HG02885 (cell line): ENCODE measurements around the gene PRKCE.

ENCODE experiments used
- ATAC-seq: cut with Tn5 transposase; IDR thresholded peaks from one replicate; pipeline ENCODE4 v1.9.1; 2021; ENCODE audit warnings: mild to moderate bottlenecking; ENCODE audit not compliant: unreplicated experiment, poor library complexity

Gene PRKCE

DNA sequence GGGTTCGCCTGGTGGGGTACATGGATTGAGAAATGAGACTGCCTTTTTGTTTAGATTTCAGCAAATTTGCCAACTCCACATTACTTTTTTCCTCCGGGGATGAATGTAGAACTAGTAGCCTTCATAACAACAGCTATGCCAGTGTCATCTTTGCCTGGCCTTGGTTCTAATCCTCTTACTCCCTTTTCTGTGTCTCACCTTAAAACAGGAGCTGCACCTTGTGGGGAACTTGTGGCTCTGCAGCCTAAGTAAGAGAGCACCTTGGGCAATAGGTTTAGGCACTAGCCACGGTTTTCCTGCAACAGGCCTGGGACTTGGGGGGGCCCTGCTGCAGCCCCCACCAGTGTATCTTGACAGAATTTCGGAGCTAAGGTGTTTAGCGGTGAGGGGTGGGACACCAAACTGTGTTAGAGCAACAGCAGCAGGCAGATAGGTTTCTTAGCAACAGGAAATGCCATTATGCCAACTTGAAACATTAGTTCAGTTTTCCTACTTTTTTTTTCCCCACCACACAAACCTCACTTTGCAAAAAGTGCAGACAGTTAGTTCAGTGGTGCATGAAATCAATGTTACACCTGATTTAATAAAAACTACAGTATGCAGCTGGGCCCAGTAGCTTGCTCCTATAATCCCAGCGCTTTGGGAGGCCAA, 173.7 kb downstream of the PRKCE start:
- ATAC-seq: no peak

DNA sequence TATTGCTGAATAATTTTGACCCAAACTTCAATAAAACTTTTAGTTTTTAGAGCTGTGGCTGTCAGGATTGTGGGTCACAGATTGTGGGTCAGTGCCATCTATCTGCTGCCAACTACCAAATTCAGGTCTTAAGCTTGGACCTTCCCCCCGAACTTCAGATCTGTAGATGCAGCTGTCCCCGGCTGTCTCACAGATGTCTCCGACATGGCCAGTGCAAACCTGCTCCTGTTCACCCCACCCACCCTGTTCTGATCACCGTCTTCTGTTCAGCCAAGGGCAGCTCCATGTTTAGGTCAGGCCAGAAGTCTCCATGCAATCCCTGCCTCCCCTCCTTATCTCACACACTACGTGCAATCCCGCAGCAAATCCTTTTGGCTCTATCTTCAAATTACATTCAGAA, 175.0 kb downstream of the PRKCE start:
- no peak for ATAC-seq

DNA sequence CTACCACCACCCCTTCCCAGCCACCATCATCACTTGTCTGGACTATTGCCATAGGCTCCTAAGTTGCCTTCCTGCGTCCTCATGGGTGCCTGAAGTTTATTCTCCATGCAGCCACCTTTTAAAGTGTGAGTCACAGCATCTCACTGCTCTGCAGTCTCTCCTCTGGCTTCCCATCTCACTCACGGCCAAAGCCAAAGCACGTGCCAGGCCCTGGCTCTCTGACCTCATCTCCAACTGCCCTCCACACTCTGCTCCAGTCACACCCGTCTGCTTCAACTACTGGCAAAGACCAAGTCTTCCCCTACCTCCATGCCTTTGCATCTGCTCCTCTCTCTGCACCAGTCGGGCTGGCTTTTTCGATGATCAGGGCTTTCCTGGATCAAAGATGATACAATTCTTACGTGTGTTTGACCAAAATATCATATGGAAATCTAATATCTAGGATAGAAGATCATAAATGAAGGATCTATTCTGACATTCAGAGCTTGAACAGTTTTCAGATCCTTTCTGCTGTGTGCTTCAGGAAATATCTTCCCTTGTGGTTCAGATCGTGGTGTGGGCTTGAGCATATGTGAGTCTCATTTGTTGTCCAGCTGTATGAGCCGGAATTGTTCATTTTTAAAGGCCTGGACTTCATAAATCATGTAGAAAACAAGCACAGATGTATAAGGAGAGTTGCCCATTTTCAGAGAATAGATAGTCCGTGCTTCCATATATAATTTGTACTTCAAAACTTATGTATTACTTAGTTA, 175.6 kb downstream of the PRKCE start:
- ATAC-seq: no peak

DNA sequence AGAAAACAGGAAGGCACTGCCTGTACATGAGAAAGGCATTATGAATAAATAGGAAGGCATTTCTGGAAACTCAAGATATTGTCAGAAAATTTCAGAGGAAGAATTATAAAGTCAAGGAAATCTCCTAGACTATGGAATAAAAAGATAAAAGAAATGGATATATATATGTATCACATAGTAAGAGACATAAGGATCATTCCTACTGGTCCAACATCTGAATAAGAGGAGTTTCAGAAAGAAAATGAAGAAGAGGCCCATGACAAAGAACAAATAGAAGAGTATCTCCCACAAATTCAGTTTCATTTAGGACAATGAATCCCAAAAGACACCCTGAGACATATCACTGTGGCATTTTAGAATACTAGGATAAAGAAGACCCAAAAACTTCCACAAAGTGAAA, 178.8 kb downstream of the PRKCE start:
- ATAC-seq: no peak

DNA sequence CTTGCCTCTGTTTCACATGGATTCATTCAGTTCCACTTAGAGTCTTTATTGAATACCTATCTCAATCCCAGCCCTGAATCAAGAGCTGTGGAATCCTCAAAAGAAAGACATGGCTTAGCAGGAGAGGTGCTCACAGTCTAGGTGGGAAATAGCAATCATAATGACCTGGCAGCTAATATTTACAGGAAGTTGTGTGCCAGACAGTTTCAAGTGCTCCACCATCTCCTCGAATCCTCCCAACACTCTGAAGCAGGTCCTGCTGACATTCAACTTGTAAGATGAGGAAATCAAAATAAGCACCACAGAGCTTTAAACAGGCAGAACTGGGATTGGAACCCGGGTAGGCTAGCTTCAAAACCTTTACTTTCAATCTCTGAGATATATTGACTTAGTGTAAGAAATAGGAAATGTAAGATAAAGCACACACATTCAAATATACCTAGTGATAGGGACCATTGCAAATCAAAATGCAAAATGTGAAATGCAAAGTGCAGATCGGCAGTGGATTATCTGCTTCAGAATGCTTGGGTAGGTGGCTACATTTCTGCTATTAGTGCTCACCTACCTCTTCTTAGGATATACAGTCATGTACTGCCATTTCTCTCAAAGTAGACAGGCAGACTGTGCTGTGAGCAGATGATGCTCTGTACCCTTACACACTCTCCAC, 182.0 kb downstream of the PRKCE start:
- peak; percentile 30 for ATAC-seq

DNA sequence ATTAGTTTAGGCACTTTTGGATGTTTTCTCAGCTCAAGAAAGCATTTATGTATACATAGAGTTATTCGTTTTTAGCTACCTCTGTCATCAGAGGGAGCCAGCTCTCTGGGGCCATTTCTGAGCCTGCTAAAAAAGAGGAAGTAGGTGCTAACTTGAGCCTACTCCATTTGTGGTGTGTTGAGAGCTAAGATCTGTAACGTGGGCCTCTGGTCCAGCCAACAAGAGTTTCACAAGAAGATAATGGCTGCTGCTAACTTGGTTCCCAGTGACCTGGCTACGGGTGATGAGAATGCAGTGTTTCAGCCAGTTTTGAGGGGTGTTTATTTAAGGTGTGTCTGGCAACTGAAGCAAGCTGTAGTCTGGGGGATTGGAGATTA, 182.5 kb downstream of the PRKCE start:
- peak; percentile 84 for ATAC-seq

DNA sequence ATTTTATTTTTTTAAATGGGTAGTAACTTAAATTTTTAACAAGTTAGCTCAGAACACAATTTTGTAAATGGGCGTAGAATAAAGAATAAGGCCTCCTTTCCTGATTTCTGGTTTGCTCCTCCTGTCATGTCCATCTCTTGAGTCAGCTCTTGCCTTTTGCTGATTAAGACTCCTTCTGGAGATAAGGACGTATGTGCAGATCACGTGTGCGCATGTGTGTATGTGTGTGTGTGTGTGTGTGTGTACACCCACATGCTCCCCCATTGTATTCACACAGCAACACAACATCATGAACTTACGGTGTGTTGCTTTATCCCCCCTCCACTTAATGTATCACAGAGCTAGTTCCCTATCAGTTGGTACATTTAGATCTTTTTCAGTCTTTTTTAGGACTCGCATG, 182.9 kb downstream of the PRKCE start:
- no peak for ATAC-seq

DNA sequence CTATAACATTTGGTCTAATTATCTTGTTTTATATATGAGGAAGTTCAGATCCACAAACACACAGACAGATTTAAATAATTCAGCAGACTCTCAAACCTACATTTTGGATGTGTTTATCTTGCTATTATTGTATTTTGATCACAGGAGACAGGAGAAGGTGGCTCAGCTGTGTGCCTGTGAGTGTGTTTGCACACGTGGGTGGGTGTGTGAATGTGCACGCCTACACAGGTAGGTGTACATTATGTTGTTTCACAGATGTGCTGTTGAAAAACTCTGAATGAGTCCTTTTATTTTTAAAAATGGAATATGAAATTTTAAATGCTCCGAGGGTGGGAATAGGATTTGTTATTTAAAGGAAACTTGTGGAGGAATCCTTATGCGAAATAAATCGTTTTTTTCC, 183.4 kb downstream of the PRKCE start:
- ATAC-seq: no peak

DNA sequence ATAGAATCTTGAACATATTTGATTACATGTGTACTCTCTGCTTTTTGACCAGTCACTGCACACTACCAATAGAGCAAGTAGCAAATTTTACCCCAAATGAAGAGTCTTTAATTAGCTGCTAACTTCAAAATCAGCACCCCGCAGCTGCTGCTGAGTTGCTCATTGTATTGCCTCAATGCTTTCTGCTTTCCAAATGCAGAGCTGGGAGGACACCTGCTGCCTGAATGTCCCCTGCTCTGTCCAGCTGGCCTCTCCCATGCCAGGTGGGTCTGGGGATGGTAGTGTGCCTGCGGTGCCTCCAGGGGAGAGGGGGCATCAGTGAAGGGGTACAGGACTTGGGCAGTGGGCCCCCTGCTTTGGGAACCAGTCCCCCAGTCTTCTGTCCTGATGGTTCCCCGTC, 184.8 kb downstream of the PRKCE start:
- ATAC-seq: peak; percentile 30

DNA sequence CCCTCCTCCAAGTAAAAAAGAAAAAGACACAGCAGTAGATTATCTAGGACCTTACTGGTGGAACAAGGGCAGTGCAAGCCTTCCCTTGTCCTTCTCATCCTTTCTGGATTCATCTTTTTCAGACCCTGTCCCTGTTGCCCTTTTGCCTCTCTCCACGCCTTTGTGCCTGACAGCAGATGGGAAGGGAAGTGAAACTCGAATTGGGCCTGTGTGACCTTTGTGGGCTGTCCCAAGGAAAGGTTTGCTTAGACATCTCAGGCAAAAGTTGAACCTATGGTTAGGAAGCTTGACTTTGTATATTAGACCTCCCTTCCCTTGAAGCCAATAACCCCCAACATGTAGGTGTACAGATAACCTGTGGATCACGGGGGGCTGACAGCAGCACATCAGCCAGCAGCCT, 185.3 kb downstream of the PRKCE start:
- ATAC-seq: peak; percentile 42

DNA sequence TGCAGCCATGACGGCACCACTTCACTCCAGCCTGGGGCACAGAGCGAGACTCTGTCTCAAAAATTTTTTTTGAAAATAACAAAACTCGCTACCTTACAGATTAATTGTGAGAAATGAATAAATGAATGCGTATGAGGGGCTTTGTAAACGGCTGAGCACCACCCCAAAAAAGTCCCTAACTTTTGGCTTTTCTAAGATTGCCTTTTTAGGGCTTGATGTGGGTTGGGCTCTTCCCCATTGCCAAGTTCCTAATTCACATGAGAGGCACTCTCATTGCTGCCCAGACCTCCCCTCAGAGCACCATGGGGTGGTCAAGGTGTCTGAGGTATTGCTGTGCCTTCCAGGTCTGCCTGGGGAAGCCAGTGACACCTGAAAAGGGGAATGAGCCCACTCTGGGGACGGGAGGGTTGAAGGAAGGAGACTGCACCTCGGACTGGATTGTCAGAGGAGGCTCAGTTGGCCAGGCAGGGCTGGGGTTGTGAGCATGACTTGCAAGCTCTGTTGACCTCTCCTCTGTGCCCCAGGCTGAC, 186.4 kb downstream of the PRKCE start:
- no peak for ATAC-seq

DNA sequence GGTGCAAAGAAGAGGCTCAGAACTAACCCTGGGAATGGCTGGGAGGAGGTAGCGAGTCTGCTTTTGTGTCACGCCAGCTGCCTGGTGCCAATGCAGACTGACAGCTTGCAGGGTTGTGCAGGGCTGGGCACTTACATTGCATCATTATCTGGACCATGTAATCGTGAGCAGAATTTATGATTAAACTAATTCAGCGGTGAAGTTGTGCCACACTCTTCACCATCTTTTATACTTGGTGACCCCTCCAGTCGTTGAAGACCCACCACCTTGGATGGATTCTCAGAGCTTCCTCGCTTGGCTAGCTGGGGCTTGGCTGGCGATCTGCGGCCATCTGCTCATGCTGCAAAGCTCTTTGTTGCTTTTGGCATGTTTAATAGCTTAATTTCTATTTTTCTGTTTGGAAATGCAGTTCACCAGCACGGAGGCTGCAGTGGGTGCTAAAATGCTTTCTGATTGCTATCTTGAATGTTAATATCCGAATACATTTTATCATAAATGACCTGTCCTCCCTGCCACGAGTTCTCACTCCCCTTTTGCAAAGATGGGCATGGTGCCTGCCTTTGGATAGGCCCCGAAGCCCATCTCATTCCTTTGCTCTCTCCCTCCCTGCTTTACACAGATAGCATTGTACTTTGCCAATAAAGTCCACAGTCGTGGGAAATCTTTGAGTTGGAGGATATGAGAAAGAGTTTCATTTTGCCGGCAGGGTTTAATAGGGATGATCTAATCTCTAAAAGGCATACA, 188.2 kb downstream of the PRKCE start:
- ATAC-seq: no peak

DNA sequence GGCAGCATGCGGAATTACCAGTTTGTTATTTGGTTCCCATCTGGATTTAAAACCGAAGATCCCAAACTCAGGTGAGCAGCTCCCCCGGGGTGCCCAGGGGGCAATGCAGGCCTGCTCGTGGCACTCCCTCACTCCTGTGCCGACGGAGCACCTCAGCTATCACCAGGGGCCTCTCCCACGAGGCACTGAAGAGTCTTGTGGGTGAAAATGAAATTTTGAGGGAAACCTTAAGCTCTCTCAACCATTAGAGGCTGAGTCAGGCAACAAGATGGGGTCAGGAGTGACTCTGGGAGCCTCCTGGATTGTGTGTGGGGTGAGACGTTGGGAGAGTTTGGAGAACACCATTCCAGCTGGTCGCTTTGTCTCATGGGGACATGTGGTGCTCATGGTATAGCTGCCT, 189.0 kb downstream of the PRKCE start:
- no peak for ATAC-seq

DNA sequence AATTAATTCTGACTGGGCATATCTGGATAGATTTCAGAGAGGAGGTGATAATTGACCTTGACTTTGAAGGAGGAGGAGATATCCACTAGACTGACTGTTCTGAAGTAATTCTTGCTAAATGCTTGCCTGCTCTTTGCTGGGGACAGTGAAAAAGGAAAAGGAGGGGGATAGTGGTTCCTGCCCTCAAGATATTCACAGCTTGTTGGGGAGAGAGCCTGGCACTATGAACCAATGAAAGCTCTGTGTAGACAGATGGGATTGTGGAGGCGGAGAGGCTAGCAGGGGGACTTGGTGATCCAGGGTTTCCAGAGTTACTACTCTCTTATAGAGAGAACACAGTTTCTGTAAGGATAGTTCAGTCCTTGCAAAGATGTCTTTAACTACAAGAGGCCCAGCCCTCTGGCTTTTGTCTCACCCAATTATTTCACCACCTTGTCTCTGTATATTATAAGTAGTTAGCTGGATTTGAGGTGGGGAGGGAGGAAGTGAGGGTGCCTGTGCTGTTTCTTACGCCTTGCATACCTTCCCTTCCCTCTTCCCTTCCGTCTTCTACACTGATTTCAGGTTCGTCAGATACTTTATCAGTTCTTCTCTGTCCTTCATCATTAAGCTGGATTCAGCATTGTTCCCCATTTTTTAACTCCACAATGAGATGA, 190.4 kb downstream of the PRKCE start:
- ATAC-seq: no peak

DNA sequence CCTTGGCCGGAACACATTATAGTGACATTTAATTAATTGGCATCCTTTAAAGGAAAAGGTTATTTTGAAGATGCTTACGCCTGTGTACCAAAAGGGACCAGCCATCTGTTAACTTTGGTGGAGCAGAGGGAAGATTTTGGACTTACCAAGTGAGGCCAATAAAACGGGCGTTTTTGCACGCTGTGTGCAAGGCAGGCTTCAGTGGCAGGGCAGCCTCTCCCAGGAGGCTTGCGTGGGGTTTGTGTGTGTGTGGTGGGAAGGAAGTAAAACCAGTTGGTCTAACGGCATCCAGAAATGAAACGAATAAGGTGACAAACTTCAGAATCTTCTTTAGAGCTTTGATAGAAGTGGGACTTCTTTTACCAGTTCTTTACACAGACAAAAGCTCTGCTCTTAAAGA, 191.7 kb downstream of the PRKCE start:
- ATAC-seq: peak; percentile 75

DNA sequence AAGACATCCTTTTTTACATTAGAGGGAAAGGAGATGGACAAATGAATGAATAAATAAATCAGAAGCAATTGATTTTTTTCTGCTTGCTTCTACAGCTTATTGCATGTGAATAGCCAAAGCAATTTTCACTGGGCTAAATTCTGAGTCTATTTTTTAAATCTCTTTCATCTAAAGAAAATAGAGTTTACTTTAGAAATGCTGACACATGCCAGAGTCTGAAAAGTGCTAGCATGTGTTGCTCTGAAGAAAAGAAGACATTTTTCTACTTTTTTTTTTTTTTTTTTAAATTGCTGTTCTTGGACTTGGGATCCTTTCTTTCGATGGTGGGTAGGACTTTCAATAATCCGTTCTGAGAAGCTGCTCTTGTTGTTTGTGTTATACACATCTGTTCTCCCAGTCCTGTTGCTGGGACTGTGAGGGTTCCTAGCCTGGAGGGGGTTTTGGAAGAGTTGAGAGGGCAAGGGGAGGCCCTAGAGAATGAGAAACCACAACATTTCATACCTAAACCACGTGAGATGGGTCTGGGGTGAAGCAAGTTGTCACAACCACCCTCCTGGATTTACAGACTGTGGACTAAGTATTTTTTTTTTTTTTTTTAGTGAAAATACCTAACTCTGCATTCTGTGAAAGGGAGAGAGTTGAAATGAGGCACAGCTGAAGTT, 193.5 kb downstream of the PRKCE start:
- no peak for ATAC-seq

DNA sequence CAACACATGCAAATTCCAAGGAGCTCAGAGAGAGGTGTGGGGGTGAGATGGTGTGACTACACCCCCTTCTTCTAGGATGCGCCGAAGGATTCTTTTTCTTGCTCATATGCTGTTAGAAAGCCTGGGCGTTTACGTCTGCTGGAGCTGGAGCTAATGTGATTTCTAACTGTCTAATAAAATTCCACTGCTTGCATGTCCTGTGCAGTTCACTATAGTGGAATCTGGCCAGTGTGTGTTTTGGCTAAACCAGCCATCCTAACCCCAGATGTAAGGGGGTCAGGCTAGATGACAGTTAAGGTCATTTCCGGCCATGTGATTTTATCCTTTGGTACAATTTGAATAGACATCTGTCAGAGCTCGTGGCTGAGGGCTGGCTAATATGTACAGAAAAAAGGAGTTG, 194.1 kb downstream of the PRKCE start:
- ATAC-seq: no peak

DNA sequence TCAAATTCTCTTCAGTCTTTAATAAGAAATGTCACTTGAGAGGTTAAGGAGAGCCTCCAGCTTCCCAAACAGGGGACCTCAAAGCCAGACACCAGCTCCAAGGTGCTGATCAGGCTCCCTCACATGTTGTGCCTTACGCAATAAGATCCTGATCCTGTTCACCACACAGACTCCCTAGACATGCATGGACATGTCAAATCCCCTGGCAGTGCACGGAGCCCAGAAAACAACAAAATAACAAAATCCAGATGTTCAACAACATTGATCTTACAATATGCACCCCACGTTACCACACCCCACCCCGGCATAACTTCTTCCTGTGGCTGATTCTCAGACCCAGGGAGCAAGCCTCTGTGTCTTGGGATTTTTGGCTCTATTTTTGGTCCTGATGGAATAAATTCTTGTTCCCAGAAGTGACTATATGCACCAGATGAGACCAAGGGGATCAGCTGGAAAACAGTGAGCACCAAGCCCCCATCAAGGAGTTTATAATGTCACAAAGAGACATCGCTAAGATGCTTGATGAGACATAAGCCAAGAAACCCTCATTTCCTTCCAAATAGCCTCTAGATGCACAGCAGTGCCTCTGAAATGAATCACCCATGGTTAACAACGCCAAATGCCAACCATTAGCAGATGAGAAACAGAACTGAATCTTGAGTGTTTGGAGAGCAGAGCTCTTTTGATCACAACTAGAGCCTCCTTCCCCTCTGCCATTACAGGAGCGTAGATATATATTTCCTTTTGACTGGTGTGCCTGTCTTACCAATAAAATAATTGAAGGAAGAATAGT, 198.2 kb downstream of the PRKCE start:
- ATAC-seq: no peak

DNA sequence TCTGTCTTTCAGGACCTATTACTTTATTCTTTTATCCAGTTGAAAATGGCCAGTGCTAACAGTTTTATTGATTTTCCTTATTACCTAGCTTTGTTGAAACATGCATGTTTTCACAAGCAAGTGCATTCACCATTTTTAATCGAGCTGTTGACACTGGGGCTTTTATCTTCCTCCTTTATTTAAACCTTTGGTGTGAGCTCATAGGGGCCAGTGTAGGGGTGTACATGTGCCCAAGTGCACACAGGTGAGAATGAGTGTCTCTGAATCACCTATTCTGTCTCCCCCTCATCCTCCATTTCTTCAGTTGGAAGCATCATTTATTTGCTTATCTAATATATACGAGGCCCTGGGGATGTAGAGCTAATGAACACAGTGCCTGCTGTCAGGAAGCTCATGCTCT, 199.1 kb downstream of the PRKCE start:
- no peak for ATAC-seq
